HepG2 (cell line): ENCODE results near the gene DAPK1. TPM values are rescaled to one million over a fixed set of nuclear protein-coding genes. Genes with fewer than 3 reads are reported as not detected.

ENCODE experiments used
- ATF7-NPFF ChIP-seq: sonication (generic); formaldehyde crosslinking; IDR thresholded peaks from 2 replicates; pipeline ENCODE4 v1.8.1; 2023; ENCODE audit warnings: mild to moderate bottlenecking, low read depth, missing genetic modification reagents, moderate library complexity
- HMG20A ChIP-seq: IDR thresholded peaks from 2 replicates; pipeline ENCODE4 v1.6.1; 2016; ENCODE audit warnings: borderline replicate concordance
- HNRNPUL1 ChIP-seq: fragments of 200-400 bp; formaldehyde crosslinking; IDR thresholded peaks from 2 replicates; pipeline ENCODE4 v1.6.1; 2017; ENCODE audit warnings: low read depth, mild to moderate bottlenecking, low read length, moderate library complexity
- KDM4B ChIP-seq: sonication (generic); formaldehyde crosslinking; IDR thresholded peaks from 2 replicates; pipeline ENCODE4 v1.4.0; 2020; ENCODE audit warnings: missing genetic modification reagents
- KLF11 ChIP-seq: IDR thresholded peaks from 2 replicates; pipeline ENCODE4 v1.6.1; 2016; ENCODE audit warnings: missing compliant biosample characterization
- KLF9 ChIP-seq: IDR thresholded peaks from 2 replicates; pipeline ENCODE4 v1.6.1; 2016; ENCODE audit warnings: low read depth
- MBNL3 ChIP-seq: fragments of 250-450 bp; sonication (Bioruptor Pico); conservative IDR thresholded peaks from 2 replicates; pipeline ENCODE4 v1.8.0; 2022; ENCODE audit warnings: mild to moderate bottlenecking, inconsistent platforms
- MIXL1 ChIP-seq: IDR thresholded peaks from 2 replicates; pipeline ENCODE4 v1.6.1; 2016
- MYNN ChIP-seq: sonication (generic); formaldehyde crosslinking; IDR thresholded peaks from 2 replicates; pipeline ENCODE4 v1.4.0; 2020; ENCODE audit warnings: mild to moderate bottlenecking, low read depth, missing genetic modification reagents
- NR2F2 ChIP-seq: IDR thresholded peaks from 2 replicates; pipeline ENCODE4 v1.6.1; 2012; ENCODE audit warnings: low read depth, inconsistent platforms, borderline replicate concordance
- REPIN1 ChIP-seq: sonication (generic); formaldehyde crosslinking; IDR thresholded peaks from 2 replicates; pipeline ENCODE4 v1.8.0; 2022; ENCODE audit warnings: missing genetic modification reagents, low read depth, mild to moderate bottlenecking, borderline replicate concordance
- SMYD3 ChIP-seq: sonication (generic); formaldehyde crosslinking; IDR thresholded peaks from 2 replicates; pipeline ENCODE4 v1.8.1; 2023; ENCODE audit warnings: mild to moderate bottlenecking, missing genetic modification reagents
- TEAD2 ChIP-seq: sonication (generic); formaldehyde crosslinking; IDR thresholded peaks from 2 replicates; pipeline ENCODE4 v1.9.0; 2021; ENCODE audit warnings: missing genetic modification reagents
- XRCC5 ChIP-seq: fragments of 200-400 bp; formaldehyde crosslinking; optimal IDR thresholded peaks from 2 replicates; pipeline ENCODE3; 2017; ENCODE audit warnings: mild to moderate bottlenecking, low read length
- ZFP36L2 ChIP-seq: sonication (generic); formaldehyde crosslinking; IDR thresholded peaks from 2 replicates; pipeline ENCODE4 v1.4.0; 2020; ENCODE audit warnings: missing genetic modification reagents
- ZNF101 ChIP-seq: sonication (generic); formaldehyde crosslinking; IDR thresholded peaks from 2 replicates; pipeline ENCODE4 v1.4.0; 2020; ENCODE audit warnings: mild to moderate bottlenecking, low read depth, missing genetic modification reagents, borderline replicate concordance
- ZNF282 ChIP-seq: fragments of 450-650 bp; IDR thresholded peaks from 2 replicates; pipeline ENCODE4 v1.6.1; 2018; ENCODE audit not compliant: partially characterized antibody
- ZNF292 ChIP-seq: sonication (generic); formaldehyde crosslinking; IDR thresholded peaks from 2 replicates; pipeline ENCODE4 v1.8.1; 2022; ENCODE audit warnings: mild to moderate bottlenecking, low read depth, missing genetic modification reagents, borderline replicate concordance
- ZNF572 ChIP-seq: sonication (generic); formaldehyde crosslinking; IDR thresholded peaks from 2 replicates; pipeline ENCODE4 v1.5.1; 2020; ENCODE audit warnings: mild to moderate bottlenecking, missing genetic modification reagents
- polyA plus RNA-seq, 8 experiments: library from polyadenylated mRNA; depleted of rRNA in 3 of 8; stranded (reverse) in 7 of 8; unstranded in 1 of 8; fragments of >200 nt; fragmentation: Illumina TruSeq in 4 of 8; extraction: Trizol in 4 of 8; gene quantifications; 2 replicates each; pipeline versions ENCODE4 v1.2.1 to v1.2.3, GENCODE V29; 2011 to 2016; ENCODE audit warnings: low read depth in 4 of 8, missing spikeins in 1 of 8, mixed read lengths in 1 of 8; ENCODE audit not compliant: insufficient read depth in 1 of 8
- total RNA-seq, 5 experiments: library from RNA; depleted of rRNA; stranded (reverse); fragments of >200 nt; fragmentation: Illumina TruSeq; extraction: Trizol; gene quantifications; 2 replicates each; pipeline ENCODE4 v1.2.3, GENCODE V29; 2016; ENCODE audit warnings: low read depth in 1 of 5
- TF ChIP-seq, protein P1 (sequence below): sonication (generic); formaldehyde crosslinking; IDR thresholded peaks from 2 replicates; pipeline ENCODE4 v1.9.0; 2021; ENCODE audit warnings: mild to moderate bottlenecking, missing genetic modification reagents
- TF ChIP-seq, protein P2 (sequence below): sonication (generic); formaldehyde crosslinking; IDR thresholded peaks from 2 replicates; pipeline ENCODE4 v1.4.0; 2020; ENCODE audit warnings: low read depth, mild to moderate bottlenecking, missing genetic modification reagents
- TF ChIP-seq, protein P3 (sequence below): sonication (generic); formaldehyde crosslinking; IDR thresholded peaks from 2 replicates; pipeline ENCODE4 v1.4.0; 2020; ENCODE audit warnings: missing genetic modification reagents

The DAPK1 gene
- total and polyA plus RNA-seq, 2 of the 13 experiments (the other 11 are each of a cell fraction or from before 2014, with no cell fraction given) = 35.7 to 35.9 TPM

DNA sequence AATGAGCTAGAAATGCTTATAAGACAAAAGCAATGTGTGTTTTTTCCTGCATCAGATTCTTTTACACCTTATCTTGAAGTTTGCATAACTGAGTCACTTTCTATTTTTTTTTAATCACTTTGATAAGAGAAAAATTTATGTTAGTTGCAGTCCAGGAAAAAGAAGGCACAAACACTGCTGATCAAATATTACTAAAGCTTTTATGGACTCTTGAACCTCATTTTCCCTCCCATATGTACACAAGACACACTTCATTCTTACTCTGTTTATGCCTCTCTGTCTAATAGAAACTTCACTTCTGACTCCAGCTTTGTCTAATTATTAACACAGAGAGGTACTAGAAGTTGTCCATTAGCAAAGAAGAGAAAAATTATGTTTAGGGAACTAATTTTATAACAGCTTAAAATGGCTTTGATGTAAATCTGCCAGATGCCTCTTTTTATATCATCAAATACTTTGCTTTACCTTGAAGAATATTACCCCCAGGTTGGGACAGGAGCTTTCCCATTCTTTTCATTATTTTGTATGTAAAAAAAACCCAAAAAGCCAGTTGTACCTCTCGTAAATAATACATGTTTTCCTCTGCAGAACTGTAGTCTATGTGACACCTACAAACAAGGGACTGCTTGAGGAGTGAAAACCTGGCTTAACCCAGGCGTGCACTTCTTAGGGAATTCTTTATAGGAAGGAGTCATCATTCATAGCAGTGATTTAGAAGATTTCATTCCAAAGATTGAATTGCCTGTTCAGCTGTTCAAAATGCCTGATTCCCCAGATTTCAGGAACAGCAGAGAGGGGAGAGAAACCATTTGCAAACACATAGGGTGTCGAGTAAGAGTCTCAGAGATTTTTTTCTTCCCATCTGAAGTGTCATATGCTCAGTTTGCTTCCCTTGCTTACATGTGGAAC lies 72.6 kb downstream of the DAPK1 start (continued):
- TF ChIP-seq, protein P1, sequence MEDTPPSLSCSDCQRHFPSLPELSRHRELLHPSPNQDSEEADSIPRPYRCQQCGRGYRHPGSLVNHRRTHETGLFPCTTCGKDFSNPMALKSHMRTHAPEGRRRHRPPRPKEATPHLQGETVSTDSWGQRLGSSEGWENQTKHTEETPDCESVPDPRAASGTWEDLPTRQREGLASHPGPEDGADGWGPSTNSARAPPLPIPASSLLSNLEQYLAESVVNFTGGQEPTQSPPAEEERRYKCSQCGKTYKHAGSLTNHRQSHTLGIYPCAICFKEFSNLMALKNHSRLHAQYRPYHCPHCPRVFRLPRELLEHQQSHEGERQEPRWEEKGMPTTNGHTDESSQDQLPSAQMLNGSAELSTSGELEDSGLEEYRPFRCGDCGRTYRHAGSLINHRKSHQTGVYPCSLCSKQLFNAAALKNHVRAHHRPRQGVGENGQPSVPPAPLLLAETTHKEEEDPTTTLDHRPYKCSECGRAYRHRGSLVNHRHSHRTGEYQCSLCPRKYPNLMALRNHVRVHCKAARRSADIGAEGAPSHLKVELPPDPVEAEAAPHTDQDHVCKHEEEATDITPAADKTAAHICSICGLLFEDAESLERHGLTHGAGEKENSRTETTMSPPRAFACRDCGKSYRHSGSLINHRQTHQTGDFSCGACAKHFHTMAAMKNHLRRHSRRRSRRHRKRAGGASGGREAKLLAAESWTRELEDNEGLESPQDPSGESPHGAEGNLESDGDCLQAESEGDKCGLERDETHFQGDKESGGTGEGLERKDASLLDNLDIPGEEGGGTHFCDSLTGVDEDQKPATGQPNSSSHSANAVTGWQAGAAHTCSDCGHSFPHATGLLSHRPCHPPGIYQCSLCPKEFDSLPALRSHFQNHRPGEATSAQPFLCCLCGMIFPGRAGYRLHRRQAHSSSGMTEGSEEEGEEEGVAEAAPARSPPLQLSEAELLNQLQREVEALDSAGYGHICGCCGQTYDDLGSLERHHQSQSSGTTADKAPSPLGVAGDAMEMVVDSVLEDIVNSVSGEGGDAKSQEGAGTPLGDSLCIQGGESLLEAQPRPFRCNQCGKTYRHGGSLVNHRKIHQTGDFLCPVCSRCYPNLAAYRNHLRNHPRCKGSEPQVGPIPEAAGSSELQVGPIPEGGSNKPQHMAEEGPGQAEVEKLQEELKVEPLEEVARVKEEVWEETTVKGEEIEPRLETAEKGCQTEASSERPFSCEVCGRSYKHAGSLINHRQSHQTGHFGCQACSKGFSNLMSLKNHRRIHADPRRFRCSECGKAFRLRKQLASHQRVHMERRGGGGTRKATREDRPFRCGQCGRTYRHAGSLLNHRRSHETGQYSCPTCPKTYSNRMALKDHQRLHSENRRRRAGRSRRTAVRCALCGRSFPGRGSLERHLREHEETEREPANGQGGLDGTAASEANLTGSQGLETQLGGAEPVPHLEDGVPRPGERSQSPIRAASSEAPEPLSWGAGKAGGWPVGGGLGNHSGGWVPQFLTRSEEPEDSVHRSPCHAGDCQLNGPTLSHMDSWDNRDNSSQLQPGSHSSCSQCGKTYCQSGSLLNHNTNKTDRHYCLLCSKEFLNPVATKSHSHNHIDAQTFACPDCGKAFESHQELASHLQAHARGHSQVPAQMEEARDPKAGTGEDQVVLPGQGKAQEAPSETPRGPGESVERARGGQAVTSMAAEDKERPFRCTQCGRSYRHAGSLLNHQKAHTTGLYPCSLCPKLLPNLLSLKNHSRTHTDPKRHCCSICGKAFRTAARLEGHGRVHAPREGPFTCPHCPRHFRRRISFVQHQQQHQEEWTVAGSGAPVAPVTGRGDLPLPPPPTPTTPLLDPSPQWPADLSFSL = no peak; the same call in 1 of the 2 replicates
- TF ChIP-seq, protein P2, sequence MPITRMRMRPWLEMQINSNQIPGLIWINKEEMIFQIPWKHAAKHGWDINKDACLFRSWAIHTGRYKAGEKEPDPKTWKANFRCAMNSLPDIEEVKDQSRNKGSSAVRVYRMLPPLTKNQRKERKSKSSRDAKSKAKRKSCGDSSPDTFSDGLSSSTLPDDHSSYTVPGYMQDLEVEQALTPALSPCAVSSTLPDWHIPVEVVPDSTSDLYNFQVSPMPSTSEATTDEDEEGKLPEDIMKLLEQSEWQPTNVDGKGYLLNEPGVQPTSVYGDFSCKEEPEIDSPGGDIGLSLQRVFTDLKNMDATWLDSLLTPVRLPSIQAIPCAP (CRISPR knock-in tag) = no peak
- TF ChIP-seq REPIN1 (CRISPR knock-in tag) (0 out of 2 replicates have a peak, but pooled peaks have one; percentile 2), SMYD3 (CRISPR knock-in tag) (no peak), NR2F2 (peak; percentile 41; the same call in 1 of the 2 replicates), ZNF572 (CRISPR knock-in tag) (no peak), ZFP36L2 (CRISPR knock-in tag) (no peak), XRCC5 (no peak), MBNL3 (CRISPR knock-in tag) (no peak), TEAD2 (CRISPR knock-in tag) (no peak), ZNF282 (no peak), KLF9 (no peak), KLF11 (CRISPR knock-in tag) (0 out of 2 replicates have a peak, but pooled peaks have one; percentile 28), ATF7-NPFF (CRISPR knock-in tag) (no peak), ZNF292 (CRISPR knock-in tag) (no peak), MYNN (CRISPR knock-in tag) (no peak), HNRNPUL1 (peak; percentile 97), KDM4B (CRISPR knock-in tag) (no peak), ZNF101 (CRISPR knock-in tag) (no peak), MIXL1 (CRISPR knock-in tag) (peak; percentile 88), HMG20A (CRISPR knock-in tag) (peak; percentile 89; the same call in 1 of the 2 replicates)
- TF ChIP-seq, protein P3, sequence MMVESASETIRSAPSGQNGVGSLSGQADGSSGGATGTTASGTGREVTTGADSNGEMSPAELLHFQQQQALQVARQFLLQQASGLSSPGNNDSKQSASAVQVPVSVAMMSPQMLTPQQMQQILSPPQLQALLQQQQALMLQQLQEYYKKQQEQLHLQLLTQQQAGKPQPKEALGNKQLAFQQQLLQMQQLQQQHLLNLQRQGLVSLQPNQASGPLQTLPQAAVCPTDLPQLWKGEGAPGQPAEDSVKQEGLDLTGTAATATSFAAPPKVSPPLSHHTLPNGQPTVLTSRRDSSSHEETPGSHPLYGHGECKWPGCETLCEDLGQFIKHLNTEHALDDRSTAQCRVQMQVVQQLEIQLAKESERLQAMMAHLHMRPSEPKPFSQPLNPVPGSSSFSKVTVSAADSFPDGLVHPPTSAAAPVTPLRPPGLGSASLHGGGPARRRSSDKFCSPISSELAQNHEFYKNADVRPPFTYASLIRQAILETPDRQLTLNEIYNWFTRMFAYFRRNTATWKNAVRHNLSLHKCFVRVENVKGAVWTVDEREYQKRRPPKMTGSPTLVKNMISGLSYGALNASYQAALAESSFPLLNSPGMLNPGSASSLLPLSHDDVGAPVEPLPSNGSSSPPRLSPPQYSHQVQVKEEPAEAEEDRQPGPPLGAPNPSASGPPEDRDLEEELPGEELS = peak; percentile 94
